ENCODE results near the gene SLC29A1. TPM values are rescaled to one million over a fixed set of nuclear protein-coding genes. Genes with fewer than 3 reads are reported as not detected.
A peak's percentile ranks its signal among the peaks of the same experiment; 100 is the strongest.

The SLC29A1 gene
- total RNA-seq, 1 experiment from 2014 or later, result 108 TPM

GRCh38 chr6:44265007-44265721, 41.8 kb downstream of the SLC29A1 start, which contains the start of gene NFKBIE:
TSS of gene NFKBIE (minus strand) at chr6:44265551. CDS start at chr6:44265346, 205 bp downstream.
- peak; percentile 91 for DNase-seq (ENCODE audit: low spot score)
- intact Hi-C loops (cut with micrococcal nuclease; ENCODE audit: unreplicated experiment), result loop anchor here (5.0 kb wide), 1 partner anchor 192 kb away; no protein-coding TSS in a partner anchor
- POLR2A ChIA-PET (ENCODE audit: low non-redundant PET), result no interaction called here
- TF ChIP-seq, protein P1, sequence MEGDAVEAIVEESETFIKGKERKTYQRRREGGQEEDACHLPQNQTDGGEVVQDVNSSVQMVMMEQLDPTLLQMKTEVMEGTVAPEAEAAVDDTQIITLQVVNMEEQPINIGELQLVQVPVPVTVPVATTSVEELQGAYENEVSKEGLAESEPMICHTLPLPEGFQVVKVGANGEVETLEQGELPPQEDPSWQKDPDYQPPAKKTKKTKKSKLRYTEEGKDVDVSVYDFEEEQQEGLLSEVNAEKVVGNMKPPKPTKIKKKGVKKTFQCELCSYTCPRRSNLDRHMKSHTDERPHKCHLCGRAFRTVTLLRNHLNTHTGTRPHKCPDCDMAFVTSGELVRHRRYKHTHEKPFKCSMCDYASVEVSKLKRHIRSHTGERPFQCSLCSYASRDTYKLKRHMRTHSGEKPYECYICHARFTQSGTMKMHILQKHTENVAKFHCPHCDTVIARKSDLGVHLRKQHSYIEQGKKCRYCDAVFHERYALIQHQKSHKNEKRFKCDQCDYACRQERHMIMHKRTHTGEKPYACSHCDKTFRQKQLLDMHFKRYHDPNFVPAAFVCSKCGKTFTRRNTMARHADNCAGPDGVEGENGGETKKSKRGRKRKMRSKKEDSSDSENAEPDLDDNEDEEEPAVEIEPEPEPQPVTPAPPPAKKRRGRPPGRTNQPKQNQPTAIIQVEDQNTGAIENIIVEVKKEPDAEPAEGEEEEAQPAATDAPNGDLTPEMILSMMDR (conservative IDR thresholded peaks at IDR 0.05; ENCODE audit: low read depth, low read length), result peak; percentile 59
- no peak for TF ChIP-seq EZH2 (IDR thresholded peaks at IDR 0.05; ENCODE audit: borderline replicate concordance, low read depth, low read length, poor library complexity, severe bottlenecking)
- Histone ChIP-seq H3K27ac (ENCODE audit: low read depth, low read length, poor library complexity, severe bottlenecking) (peak within 1 kb of the TSS; percentile 79), H3K27me3 (replicated peaks; ENCODE audit: insufficient read depth, low read depth, low read length, poor library complexity) (no peaks in the 10 kb centered on the region), H3K36me3 (ENCODE audit: insufficient read depth, low read length, poor library complexity, severe bottlenecking) (no peaks in the 10 kb centered on the region), H3K9me3 (ENCODE audit: low read depth, low read length, poor library complexity, severe bottlenecking) (no peaks in the 10 kb centered on the region), H3K4me1 (ENCODE audit: insufficient read depth, low read length, poor library complexity, severe bottlenecking) (peaks cover 25% of the 10 kb centered on the region), H3K4me3 (ENCODE audit: low read depth, low read length, poor library complexity, severe bottlenecking) (peak within 1 kb of the TSS; percentile 94)
- CTCF ChIA-PET, result interaction anchor here (0.7 kb wide), 1 partner anchor 169 kb away, joined by 7 read pairs; no protein-coding TSS in a partner anchor
- no TSS peak for BruUV-seq (replicated peaks)

DNA sequence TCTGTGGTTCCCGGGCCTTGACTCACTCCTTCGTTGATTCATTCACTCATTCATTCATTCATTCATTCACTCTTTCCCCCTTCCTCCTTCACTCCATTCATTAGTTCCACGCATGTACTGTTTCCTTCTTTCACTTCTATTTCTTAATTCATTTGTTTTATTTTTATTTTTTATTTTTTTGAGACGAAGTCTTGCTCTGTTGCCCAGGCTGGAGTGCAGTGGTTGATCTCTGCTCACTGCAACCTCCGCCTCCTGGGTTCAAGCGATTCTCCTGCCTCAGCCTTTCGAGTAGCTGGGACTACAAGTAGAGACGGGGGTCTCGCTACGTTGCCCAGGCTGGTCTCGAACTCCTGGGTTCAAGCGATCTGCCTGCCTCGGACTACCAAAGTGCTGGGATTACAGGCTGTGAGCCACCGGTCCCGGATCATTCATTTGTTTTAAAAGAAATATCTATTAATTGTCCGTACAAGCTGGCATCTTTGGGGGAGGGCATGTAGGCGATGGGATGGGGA, 42.4 kb downstream of the SLC29A1 start:
- Histone ChIP-seq H3K27ac (ENCODE audit: low read depth, low read length, poor library complexity, severe bottlenecking) (peak overlapping the region; percentile 79), H3K9me3 (ENCODE audit: low read depth, low read length, poor library complexity, severe bottlenecking) (no peaks in the 10 kb centered on the region), H3K27me3 (replicated peaks; ENCODE audit: insufficient read depth, low read depth, low read length, poor library complexity) (no peaks in the 10 kb centered on the region), H3K4me3 (ENCODE audit: low read depth, low read length, poor library complexity, severe bottlenecking) (peak overlapping the region; percentile 94), H3K36me3 (ENCODE audit: insufficient read depth, low read length, poor library complexity, severe bottlenecking) (no peaks in the 10 kb centered on the region), H3K4me1 (ENCODE audit: insufficient read depth, low read length, poor library complexity, severe bottlenecking) (peaks cover 25% of the 10 kb centered on the region)
- POLR2A ChIA-PET (ENCODE audit: low non-redundant PET), result no interaction called here
- TF ChIP-seq, protein P1 (conservative IDR thresholded peaks at IDR 0.05; ENCODE audit: low read depth, low read length), result no peak
- TF ChIP-seq EZH2 (IDR thresholded peaks at IDR 0.05; ENCODE audit: borderline replicate concordance, low read depth, low read length, poor library complexity, severe bottlenecking), result no peak
- intact Hi-C loops (cut with micrococcal nuclease; ENCODE audit: unreplicated experiment), result loop anchor here (5.0 kb wide), 1 partner anchor 192 kb away; no protein-coding TSS in a partner anchor
- CTCF ChIA-PET, result no interaction called here
- no TSS peak for BruUV-seq (replicated peaks)
- DNase-seq (ENCODE audit: low spot score), result no peak

DNA sequence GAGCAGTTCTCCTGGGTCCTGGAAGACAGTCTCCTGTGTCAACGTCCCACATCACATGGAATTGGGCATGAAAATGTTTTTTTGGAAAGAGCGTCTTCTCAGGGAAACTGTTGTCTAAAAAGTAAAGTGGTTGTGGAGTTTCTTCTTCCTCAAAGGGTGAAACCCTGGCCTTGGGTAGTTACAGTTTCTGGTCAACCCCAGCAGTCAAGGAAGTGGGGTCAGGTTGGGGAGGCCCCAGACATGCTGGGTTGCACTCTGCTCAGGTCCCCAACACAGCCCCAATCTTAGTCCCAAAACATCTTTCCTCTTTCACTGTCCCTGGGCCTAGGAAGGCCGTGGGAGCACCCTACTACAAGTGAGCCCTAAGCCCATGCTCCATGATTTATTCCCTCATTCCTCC, 43.0 kb downstream of the SLC29A1 start:
- Histone ChIP-seq H3K4me3 (ENCODE audit: low read depth, low read length, poor library complexity, severe bottlenecking) (no peak overlapping the region), H3K4me1 (ENCODE audit: insufficient read depth, low read length, poor library complexity, severe bottlenecking) (peaks cover 25% of the 10 kb centered on the region), H3K36me3 (ENCODE audit: insufficient read depth, low read length, poor library complexity, severe bottlenecking) (no peaks in the 10 kb centered on the region), H3K9me3 (ENCODE audit: low read depth, low read length, poor library complexity, severe bottlenecking) (no peaks in the 10 kb centered on the region), H3K27me3 (replicated peaks; ENCODE audit: insufficient read depth, low read depth, low read length, poor library complexity) (no peaks in the 10 kb centered on the region), H3K27ac (ENCODE audit: low read depth, low read length, poor library complexity, severe bottlenecking) (no peak overlapping the region)
- intact Hi-C loops (cut with micrococcal nuclease; ENCODE audit: unreplicated experiment), result loop anchor here (5.0 kb wide), 1 partner anchor 191 kb away; no protein-coding TSS in a partner anchor
- CTCF ChIA-PET, result interaction anchor here (0.6 to 0.7 kb wide), 2 partner anchors 19 to 20 kb away, joined by 4 read pairs; partner anchors contain the start of gene HSP90AB1
- no TSS peak for BruUV-seq (replicated peaks)
- TF ChIP-seq, protein P1 (conservative IDR thresholded peaks at IDR 0.05; ENCODE audit: low read depth, low read length), result no peak
- no peak for TF ChIP-seq EZH2 (IDR thresholded peaks at IDR 0.05; ENCODE audit: borderline replicate concordance, low read depth, low read length, poor library complexity, severe bottlenecking)
- DNase-seq (ENCODE audit: low spot score), result no peak
- POLR2A ChIA-PET (ENCODE audit: low non-redundant PET), result no interaction called here

All from A673 (cell line).